ENCODE measurements around the gene RMRP. TPM values are rescaled to one million over a fixed set of nuclear protein-coding genes. Genes with fewer than 3 reads are reported as not detected.

RMRP gene
- total and polyA plus RNA-seq, 9 of the 15 experiments (the other 6 are each of a cell fraction or from before 2014, with no cell fraction given), result 75.7 to 89,974 (median 13,378) TPM; not detected in 3

DNA sequence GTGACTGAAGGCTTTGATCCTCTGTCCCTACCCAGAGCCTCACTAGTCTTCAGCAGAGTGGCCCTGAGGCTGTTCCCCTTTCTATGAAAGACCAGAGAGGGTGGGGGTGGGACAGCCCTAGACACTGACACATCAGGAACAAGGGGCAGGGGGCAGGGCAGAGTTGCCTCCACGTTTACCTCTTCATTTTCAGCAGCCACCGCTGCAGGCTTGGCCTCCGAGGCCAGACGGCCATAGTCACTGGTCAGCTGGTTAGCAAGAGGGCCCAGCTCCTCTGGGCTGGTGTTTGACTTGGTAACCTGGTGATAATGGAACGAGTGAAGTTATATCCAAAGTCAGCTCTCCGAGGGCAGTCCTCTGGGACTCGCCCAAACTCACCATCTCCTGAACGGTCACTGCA is 47.6 kb upstream of the RMRP start:
- Histone ChIP-seq H3K27me3 (ENCODE audit: control insufficient read depth in 2 of 2, insufficient read depth in 2 of 2, low read length in 2 of 2) (no peaks in the 10 kb centered on the region), H3K9ac (ENCODE audit: insufficient read depth in 1 of 2, low read depth in 2 of 2, low read length in 2 of 2) (no peak overlapping the region), H2AFZ (ENCODE audit: low read depth, low read length) (no peak overlapping the region), H3K9me1 (ENCODE audit: control insufficient read depth, insufficient read depth, low read length) (peaks cover 3% of the 10 kb centered on the region), H3K27ac (ENCODE audit: extremely low read depth, low read depth, low read length) (no peak overlapping the region), H3K36me3 (ENCODE audit: control insufficient read depth, insufficient read depth, low read length) (peaks cover 92% of the 10 kb centered on the region), H3K79me2 (ENCODE audit: control insufficient read depth, insufficient read depth, low read length) (no peaks in the 10 kb centered on the region), H3K4me3 (no peak overlapping the region), H3K9me3 (replicated peaks; ENCODE audit: control insufficient read depth, insufficient read depth, low read depth, low read length) (no peaks in the 10 kb centered on the region), H3K4me1 (replicated peaks in 1 of 2; ENCODE audit: control insufficient read depth in 2 of 2, insufficient read depth in 2 of 2, low read length in 2 of 2) (no peaks in the 10 kb centered on the region), H4K20me1 (replicated peaks; ENCODE audit: control insufficient read depth, insufficient read depth, low read length) (no peaks in the 10 kb centered on the region), H3K4me2 (ENCODE audit: insufficient read depth, low read length) (no peak overlapping the region)
- CTCF ChIA-PET (ENCODE audit: low intra/inter-chr PET ratio), result no interaction called here
- no peak for FAIRE-seq
- 64% methylated on average over 6 of the region's 8 CpGs for WGBS (ENCODE audit: insufficient coverage, low coverage, missing lambda C conversion rate)
- BruUV-seq (replicated peaks), result no TSS peak
- POLR2A ChIA-PET, result interaction anchor here (0.6 to 1.7 kb wide), 5 partner anchors 9 to 31 kb away, joined by 3 to 6 read pairs (median 4); no protein-coding TSS in a partner anchor
- DNase-seq (ENCODE audit: extremely low read depth in 1 of 4, low spot score in 3 of 4), result no peak
- intact Hi-C loops (cut with micrococcal nuclease) (no loop called here), in situ Hi-C loops (cut with MboI) (no loop called here)
- TF ChIP-seq TCF3 (CRISPR knock-in tag; IDR thresholded peaks at IDR 0.05), result no peak
- no peak for TF ChIP-seq BRCA1 (IDR thresholded peaks at IDR 0.05)
- TF ChIP-seq BRCA1 (CRISPR knock-in tag; IDR thresholded peaks at IDR 0.05), result no peak
- no peak for TF ChIP-seq ZNF668 (CRISPR knock-in tag; IDR thresholded peaks at IDR 0.05)
- no peak for TF ChIP-seq MYNN (IDR thresholded peaks at IDR 0.05)
- TF ChIP-seq MYNN (CRISPR knock-in tag; IDR thresholded peaks at IDR 0.05), result no peak
- no peak for TF ChIP-seq NCOA4 (IDR thresholded peaks at IDR 0.05; ENCODE audit: partially characterized antibody)
- no peak for TF ChIP-seq PTBP1 (IDR thresholded peaks at IDR 0.05; ENCODE audit: low read depth, low read length)
- TF ChIP-seq, protein P1, sequence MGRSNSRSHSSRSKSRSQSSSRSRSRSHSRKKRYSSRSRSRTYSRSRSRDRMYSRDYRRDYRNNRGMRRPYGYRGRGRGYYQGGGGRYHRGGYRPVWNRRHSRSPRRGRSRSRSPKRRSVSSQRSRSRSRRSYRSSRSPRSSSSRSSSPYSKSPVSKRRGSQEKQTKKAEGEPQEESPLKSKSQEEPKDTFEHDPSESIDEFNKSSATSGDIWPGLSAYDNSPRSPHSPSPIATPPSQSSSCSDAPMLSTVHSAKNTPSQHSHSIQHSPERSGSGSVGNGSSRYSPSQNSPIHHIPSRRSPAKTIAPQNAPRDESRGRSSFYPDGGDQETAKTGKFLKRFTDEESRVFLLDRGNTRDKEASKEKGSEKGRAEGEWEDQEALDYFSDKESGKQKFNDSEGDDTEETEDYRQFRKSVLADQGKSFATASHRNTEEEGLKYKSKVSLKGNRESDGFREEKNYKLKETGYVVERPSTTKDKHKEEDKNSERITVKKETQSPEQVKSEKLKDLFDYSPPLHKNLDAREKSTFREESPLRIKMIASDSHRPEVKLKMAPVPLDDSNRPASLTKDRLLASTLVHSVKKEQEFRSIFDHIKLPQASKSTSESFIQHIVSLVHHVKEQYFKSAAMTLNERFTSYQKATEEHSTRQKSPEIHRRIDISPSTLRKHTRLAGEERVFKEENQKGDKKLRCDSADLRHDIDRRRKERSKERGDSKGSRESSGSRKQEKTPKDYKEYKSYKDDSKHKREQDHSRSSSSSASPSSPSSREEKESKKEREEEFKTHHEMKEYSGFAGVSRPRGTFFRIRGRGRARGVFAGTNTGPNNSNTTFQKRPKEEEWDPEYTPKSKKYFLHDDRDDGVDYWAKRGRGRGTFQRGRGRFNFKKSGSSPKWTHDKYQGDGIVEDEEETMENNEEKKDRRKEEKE (IDR thresholded peaks at IDR 0.05; ENCODE audit: borderline replicate concordance in 1 of 2, control insufficient read depth in 1 of 2, low read depth in 2 of 2, low read length in 1 of 2), result no peak
- TF ChIP-seq, protein P2, sequence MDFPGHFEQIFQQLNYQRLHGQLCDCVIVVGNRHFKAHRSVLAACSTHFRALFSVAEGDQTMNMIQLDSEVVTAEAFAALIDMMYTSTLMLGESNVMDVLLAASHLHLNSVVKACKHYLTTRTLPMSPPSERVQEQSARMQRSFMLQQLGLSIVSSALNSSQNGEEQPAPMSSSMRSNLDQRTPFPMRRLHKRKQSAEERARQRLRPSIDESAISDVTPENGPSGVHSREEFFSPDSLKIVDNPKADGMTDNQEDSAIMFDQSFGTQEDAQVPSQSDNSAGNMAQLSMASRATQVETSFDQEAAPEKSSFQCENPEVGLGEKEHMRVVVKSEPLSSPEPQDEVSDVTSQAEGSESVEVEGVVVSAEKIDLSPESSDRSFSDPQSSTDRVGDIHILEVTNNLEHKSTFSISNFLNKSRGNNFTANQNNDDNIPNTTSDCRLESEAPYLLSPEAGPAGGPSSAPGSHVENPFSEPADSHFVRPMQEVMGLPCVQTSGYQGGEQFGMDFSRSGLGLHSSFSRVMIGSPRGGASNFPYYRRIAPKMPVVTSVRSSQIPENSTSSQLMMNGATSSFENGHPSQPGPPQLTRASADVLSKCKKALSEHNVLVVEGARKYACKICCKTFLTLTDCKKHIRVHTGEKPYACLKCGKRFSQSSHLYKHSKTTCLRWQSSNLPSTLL (IDR thresholded peaks at IDR 0.05), result no peak
- no peak for TF ChIP-seq HDAC3 (IDR thresholded peaks at IDR 0.05; ENCODE audit: borderline replicate concordance, partially characterized antibody)
- TF ChIP-seq RFX1 (IDR thresholded peaks at IDR 0.05), result no peak
- no peak for ATAC-seq
